Coronary artery (tissue), 2 donors: ENCODE results near the gene ORC1.

Experiments
- DNase-seq: peaks from one replicate; pipeline ENCODE4 v3.0.0-alpha.2; 2017; ENCODE audit warnings: low spot score
- H3K27ac ChIP-seq, 2 donors: fragments of 200-600 bp; sonication (generic); one replicate each; pipeline ENCODE4 v1.5.1; 2016 to 2019
- H3K4me3 ChIP-seq: fragments of 200-600 bp; sonication (generic); 2 replicates; pipeline ENCODE4 v1.5.1; 2016; ENCODE audit warnings: mild to moderate bottlenecking, moderate library complexity
- CTCF ChIP-seq: fragments of 200-600 bp; sonication (generic); IDR thresholded peaks from one replicate; pipeline ENCODE4 v1.5.1; 2019; ENCODE audit warnings: antibody characterized with exemption

ORC1 gene

DNA sequence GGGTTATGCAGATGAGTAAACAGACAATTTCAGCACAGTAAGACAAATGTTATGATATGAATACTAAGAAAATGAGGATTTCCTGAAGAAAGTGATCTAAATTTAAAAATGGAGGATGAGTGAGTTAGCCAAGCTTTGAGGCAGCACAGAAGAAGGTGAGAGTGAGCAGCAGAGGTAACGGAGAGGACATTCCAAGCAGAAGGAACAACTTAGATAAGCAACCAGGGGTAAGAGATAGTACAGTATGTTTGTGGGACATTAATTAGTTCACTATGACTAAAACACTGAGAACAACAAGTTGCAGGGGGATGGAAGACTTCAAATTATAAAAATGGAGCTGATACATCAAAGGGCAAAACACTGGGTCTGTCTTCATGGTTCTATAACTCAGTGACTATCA is 22.9 kb upstream of the ORC1 start:
- Histone ChIP-seq H3K4me3 (no peak overlapping the region), H3K27ac (no peak overlapping the region)
- DNase-seq = no peak
- no peak for TF ChIP-seq CTCF

DNA sequence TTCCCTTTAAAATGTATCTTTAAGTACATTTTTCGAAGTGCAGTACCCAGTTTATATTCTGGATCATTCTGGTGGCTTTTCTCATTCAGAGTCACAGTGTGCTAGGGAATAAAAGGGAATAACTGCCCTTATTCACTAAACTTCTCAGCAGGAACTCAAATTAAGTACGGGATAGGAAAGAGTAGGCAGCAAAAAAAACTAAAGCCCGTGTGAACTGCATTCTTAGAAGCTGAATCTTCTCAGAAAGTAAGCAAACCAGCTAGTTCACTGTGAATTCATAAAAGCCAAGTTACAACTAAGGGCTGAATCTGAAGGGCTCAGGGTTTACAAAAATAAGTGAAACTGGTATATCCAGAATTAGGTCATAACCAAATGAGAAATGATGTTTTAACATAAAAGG is 22.1 kb upstream of the ORC1 start:
- Histone ChIP-seq H3K27ac (no peak overlapping the region), H3K4me3 (no peak overlapping the region)
- DNase-seq = no peak
- no peak for TF ChIP-seq CTCF

DNA sequence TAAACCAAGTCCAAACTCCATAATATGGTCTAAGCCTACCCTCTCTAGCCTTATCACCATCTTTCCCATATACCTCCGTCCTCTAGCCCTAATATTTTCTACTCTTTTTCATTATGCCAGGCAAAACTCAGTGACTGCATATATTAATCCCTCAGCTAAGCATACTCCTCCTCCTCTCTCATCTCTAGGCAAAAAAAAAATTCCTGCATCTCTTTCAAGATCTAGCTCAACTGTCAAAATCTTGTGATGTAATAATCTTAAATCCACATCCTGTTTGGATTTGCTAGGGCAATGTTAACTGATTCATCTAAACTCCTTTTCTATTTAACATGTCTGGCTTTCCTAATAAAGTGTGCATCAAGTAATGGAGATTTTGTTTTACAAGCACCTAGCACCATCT is 20.6 kb upstream of the ORC1 start:
- no peak for TF ChIP-seq CTCF
- DNase-seq = no peak
- H3K27ac ChIP-seq = no peak overlapping the region

DNA sequence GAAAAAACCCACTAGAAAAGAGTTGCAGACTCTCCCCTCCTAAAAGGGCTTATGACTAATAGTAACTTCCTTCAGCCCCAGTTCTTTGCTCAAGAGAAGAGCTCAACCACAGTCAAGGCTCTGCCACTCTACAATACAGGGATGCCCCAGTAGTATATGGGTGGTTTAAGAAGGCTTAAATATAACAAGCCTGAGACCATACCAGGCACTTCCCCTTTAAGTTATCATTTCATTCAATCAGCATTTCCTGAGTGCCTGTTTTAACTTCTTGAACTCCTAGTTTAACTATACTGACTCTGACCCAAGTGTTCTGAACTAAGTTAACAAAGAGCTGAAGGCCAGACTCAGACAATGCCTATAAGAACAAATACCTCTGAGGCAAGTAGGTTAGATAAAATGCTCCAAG is 20.0 kb upstream of the ORC1 start:
- DNase-seq = no peak
- no peak overlapping the region for H3K27ac ChIP-seq
- no peak overlapping the region for H3K4me3 ChIP-seq
- no peak for TF ChIP-seq CTCF

More for the DNA sequence above, 20.6 kb upstream of the ORC1 start:
- no peak overlapping the region for H3K4me3 ChIP-seq

- Histone ChIP-seq H3K27ac (no peak overlapping the region), H3K4me3 (no peak overlapping the region)
- no peak for DNase-seq
- TF ChIP-seq CTCF = no peak
These were observed 19.5 kb upstream of the ORC1 start for GRCh38 chr1:52423771-52424170.

DNA sequence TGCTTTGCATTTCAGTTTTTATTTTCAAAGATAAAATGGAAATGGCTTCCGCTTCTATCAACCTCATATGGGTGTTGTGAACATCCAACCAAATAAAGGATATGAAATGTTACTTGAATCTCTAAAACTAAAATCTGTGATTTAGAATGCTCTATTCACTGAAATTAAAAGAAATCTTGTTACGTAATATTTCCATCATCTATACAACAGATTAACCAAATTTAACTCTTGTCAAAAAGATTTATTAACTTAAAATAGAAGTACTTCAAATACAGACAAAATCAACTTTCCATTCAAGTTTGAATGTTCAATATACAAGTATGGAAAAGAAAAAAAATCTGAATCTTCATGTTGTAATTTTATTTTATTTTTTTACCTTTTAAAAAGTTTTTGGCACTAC is 18.8 kb upstream of the ORC1 start:
- DNase-seq = no peak
- Histone ChIP-seq H3K27ac (no peak overlapping the region), H3K4me3 (no peak overlapping the region)
- no peak for TF ChIP-seq CTCF

GRCh38 chr1:52420713-52421112 is 16.5 kb upstream of the ORC1 start:
- TF ChIP-seq CTCF = no peak
- H3K27ac ChIP-seq = no peak overlapping the region
- no peak for DNase-seq
- no peak overlapping the region for H3K4me3 ChIP-seq
